ENCODE data around the gene LIN7B. TPM values are rescaled to one million over a fixed set of nuclear protein-coding genes. Genes with fewer than 3 reads are reported as not detected.

LIN7B gene
- total and polyA plus RNA-seq, 2 of the 13 experiments (the other 11 are each of a cell fraction or from before 2014, with no cell fraction given), result 5.3 to 7.6 TPM

DNA sequence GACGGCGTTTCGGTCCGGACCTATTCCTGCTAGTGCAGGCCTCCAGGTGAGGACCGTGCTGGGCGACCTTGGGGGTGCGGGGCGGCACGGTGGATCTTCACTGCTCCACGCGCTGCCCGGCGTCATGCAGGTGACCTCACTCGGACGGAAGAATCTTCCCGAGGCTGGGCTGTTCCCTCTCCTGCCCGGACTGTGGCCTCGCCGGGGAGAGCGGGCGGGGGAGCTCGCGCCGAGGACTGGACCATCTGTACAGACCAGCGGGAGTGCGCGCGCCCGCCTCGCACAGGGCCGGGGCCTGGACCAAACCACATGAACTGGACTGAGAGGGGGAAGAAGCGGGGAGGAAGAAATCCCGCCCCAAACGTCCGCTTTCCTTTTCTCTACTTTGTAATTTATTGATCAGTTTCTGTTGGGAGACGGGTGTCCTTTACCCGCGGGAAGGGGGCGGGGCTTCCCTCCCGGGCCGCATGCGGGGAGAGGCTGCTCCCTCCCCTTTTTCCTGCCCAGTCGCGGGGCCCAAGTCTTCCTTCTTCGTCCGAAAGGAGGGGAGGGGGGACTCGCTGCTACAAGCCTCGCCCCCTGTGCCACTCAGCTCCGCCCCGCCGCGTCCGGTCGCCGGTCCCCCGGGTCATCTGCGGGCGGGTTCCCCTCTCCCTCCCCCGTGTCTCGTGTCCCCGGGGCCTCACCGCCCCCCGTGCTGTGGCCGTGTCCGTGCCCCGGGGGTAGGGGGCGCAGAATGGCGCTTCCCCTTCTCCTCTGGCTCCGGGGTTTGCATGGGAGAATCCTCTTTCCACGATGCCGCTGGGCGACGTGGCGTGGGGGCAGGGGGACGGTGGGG lies 36.2 kb downstream of the LIN7B start (continued):
- TF ChIP-seq SNAPC4 (CRISPR knock-in tag; IDR thresholded peaks at IDR 0.05) (no peak; the same call in 1 of the 2 replicates), E2F1 (CRISPR knock-in tag; IDR thresholded peaks at IDR 0.05) (peak; percentile 83), CHD2 (IDR thresholded peaks at IDR 0.05; ENCODE audit: low read depth, low read length) (no peak), ZNF563 (CRISPR knock-in tag; IDR thresholded peaks at IDR 0.05) (no peak), GFI1 (CRISPR knock-in tag; IDR thresholded peaks at IDR 0.05; ENCODE audit: borderline replicate concordance) (peak; percentile 37; the same call in 1 of the 2 replicates), NR3C1 (CRISPR knock-in tag; IDR thresholded peaks at IDR 0.05) (no peak), HDAC2 (CRISPR knock-in tag; IDR thresholded peaks at IDR 0.05) (no peak), ZNF256 (CRISPR knock-in tag; conservative IDR thresholded peaks at IDR 0.05) (no peak), ETV6 (CRISPR knock-in tag; conservative IDR thresholded peaks at IDR 0.05) (no peak), CTCF (CRISPR knock-in tag; IDR thresholded peaks at IDR 0.05) (peak; percentile 15; the same call in 1 of the 2 replicates), ZNF263 (CRISPR knock-in tag; IDR thresholded peaks at IDR 0.05) (peak; percentile 86), ZNF441 (CRISPR knock-in tag; IDR thresholded peaks at IDR 0.05; ENCODE audit: borderline replicate concordance) (peak; percentile 17; the same call in 1 of the 2 replicates), ATAD3A (CRISPR knock-in tag; IDR thresholded peaks at IDR 0.05) (no peak), ZNF558 (CRISPR knock-in tag; IDR thresholded peaks at IDR 0.05; ENCODE audit: borderline replicate concordance) (peak; percentile 89), ZNF564 (CRISPR knock-in tag; IDR thresholded peaks at IDR 0.05) (peak; percentile 60; the same call in 1 of the 2 replicates), GABPB1 (CRISPR knock-in tag; IDR thresholded peaks at IDR 0.05) (peak; percentile 75), KDM4B (CRISPR knock-in tag; IDR thresholded peaks at IDR 0.05) (no peak), CC2D1A (CRISPR knock-in tag; IDR thresholded peaks at IDR 0.05) (no peak), HNRNPLL (IDR thresholded peaks at IDR 0.05; ENCODE audit: low read depth, low read length, poor library complexity, severe bottlenecking) (peak; percentile 37), BORCS8-MEF2B (CRISPR knock-in tag; IDR thresholded peaks at IDR 0.05) (0 out of 2 replicates have a peak, but pooled peaks have one; percentile 14)
- TF ChIP-seq, protein P1, sequence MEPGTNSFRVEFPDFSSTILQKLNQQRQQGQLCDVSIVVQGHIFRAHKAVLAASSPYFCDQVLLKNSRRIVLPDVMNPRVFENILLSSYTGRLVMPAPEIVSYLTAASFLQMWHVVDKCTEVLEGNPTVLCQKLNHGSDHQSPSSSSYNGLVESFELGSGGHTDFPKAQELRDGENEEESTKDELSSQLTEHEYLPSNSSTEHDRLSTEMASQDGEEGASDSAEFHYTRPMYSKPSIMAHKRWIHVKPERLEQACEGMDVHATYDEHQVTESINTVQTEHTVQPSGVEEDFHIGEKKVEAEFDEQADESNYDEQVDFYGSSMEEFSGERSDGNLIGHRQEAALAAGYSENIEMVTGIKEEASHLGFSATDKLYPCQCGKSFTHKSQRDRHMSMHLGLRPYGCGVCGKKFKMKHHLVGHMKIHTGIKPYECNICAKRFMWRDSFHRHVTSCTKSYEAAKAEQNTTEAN (CRISPR knock-in tag; conservative IDR thresholded peaks at IDR 0.05), result no peak

Measured in HepG2 (cell line).